GOT3 (cell line): ENCODE measurements around the gene NDUFB11.

ENCODE experiments used
- DNase-seq: peaks from one replicate; lab custom pipeline; 2025; ENCODE audit warnings: mixed read lengths; lab: John Stamatoyannopoulos, UW

Gene NDUFB11

GRCh38 chrX:47174846-47175587 lies 30.5 kb upstream of the NDUFB11 start:
- DNase-seq = no peak

- DNase-seq = no peak
These were observed 29.9 kb upstream of the NDUFB11 start for GRCh38 chrX:47174376-47174775.

GRCh38 chrX:47172971-47173792 lies 28.7 kb upstream of the NDUFB11 start:
- DNase-seq = no peak

GRCh38 chrX:47172549-47172948 lies 28.0 kb upstream of the NDUFB11 start:
- DNase-seq = no peak

- no peak for DNase-seq
These were observed 27.5 kb upstream of the NDUFB11 start for GRCh38 chrX:47171996-47172395.

- DNase-seq = no peak
These were observed 26.6 kb upstream of the NDUFB11 start for GRCh38 chrX:47170861-47171692.

- DNase-seq = no peak
These were observed 25.4 kb upstream of the NDUFB11 start for GRCh38 chrX:47169726-47170515.

- DNase-seq = no peak
These were observed 24.8 kb upstream of the NDUFB11 start for GRCh38 chrX:47169273-47169672.

GRCh38 chrX:47168495-47169073 lies 24.1 kb upstream of the NDUFB11 start:
- DNase-seq = no peak

- no peak for DNase-seq
These were observed 21.6 kb upstream of the NDUFB11 start for GRCh38 chrX:47166126-47166525.

- no peak for DNase-seq
These were observed 19.9 kb upstream of the NDUFB11 start for GRCh38 chrX:47164420-47164819.

- no peak for DNase-seq
These were observed 18.6 kb upstream of the NDUFB11 start for GRCh38 chrX:47162927-47163583.

GRCh38 chrX:47160781-47161180 lies 16.3 kb upstream of the NDUFB11 start:
- no peak for DNase-seq

- DNase-seq = no peak
These were observed 14.3 kb upstream of the NDUFB11 start for GRCh38 chrX:47158781-47159180.

GRCh38 chrX:47158131-47158530 lies 13.6 kb upstream of the NDUFB11 start:
- no peak for DNase-seq

GRCh38 chrX:47156611-47157520 lies 12.4 kb upstream of the NDUFB11 start:
- no peak for DNase-seq

GRCh38 chrX:47151435-47151834 lies 6.9 kb upstream of the NDUFB11 start:
- DNase-seq = no peak

- no peak for DNase-seq
These were observed 4.4 kb upstream of the NDUFB11 start for GRCh38 chrX:47148946-47149345.
